Osteocyte (in vitro differentiated cells): ENCODE results near the gene INTS13. TPM values are rescaled to one million over a fixed set of nuclear protein-coding genes. Genes with fewer than 3 reads are reported as not detected.

Experiments used
- DNase-seq: peaks from one replicate; pipeline ENCODE4 v3.0.0; 2021; ENCODE audit warnings: mixed read lengths; ENCODE audit not compliant: unreplicated experiment; ENCODE audit errors: extremely low spot score
- H3K27ac Mint-ChIP-seq: one replicate; pipeline ENCODE4 v1.8.0; 2021; ENCODE audit warnings: mild to moderate bottlenecking, mixed read lengths; ENCODE audit not compliant: unreplicated experiment
- H3K27me3 Mint-ChIP-seq: one replicate; pipeline ENCODE4 v1.8.0; 2021; ENCODE audit warnings: mixed read lengths; ENCODE audit not compliant: unreplicated experiment
- H3K36me3 Mint-ChIP-seq: one replicate; pipeline ENCODE4 v1.8.0; 2021; ENCODE audit warnings: mixed read lengths; ENCODE audit not compliant: unreplicated experiment
- H3K4me1 Mint-ChIP-seq: one replicate; pipeline ENCODE4 v1.8.0; 2021; ENCODE audit warnings: mixed read lengths; ENCODE audit not compliant: unreplicated experiment
- H3K4me3 Mint-ChIP-seq: one replicate; pipeline ENCODE4 v1.8.0; 2021; ENCODE audit warnings: mild to moderate bottlenecking, moderate library complexity, mixed read lengths; ENCODE audit not compliant: unreplicated experiment
- H3K9me3 Mint-ChIP-seq: one replicate; pipeline ENCODE4 v1.8.0; 2021; ENCODE audit warnings: mixed read lengths; ENCODE audit not compliant: unreplicated experiment
- total RNA-seq: library from RNA; stranded (reverse); gene quantifications from 2 replicates; pipeline ENCODE4 v1.2.1, GENCODE V29; 2021
- TF ChIP-seq, protein P1 (sequence below): fragments of 200-600 bp; sonication (generic); IDR thresholded peaks from 2 replicates; pipeline ENCODE4 v1.5.0; 2021; ENCODE audit warnings: antibody characterized with exemption, mild to moderate bottlenecking, moderate library complexity

INTS13 gene
- total RNA-seq, 1 donor from 2014 or later = 27.6 TPM

DNA sequence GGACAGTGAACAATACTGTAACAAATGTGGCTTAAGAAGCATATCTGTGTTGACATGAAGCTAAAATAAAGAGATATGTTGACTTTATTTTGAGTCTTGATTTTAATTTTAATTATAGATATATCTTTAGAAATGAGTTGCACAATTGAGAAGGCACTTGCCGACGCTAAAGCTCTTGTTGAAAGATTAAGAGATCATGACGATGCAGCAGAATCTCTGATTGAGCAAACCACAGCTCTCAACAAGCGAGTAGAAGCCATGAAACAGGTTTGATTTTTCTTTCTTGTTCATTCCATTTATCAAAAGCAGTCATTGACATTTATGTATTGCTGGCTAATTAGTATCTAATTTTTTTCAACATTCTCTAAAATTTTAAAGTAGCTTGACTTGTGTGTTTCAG, 16.2 kb upstream of the INTS13 start:
- peaks cover 10% of the 10 kb centered on the region for H3K4me1 Mint-ChIP-seq
- H3K4me3 Mint-ChIP-seq = no peak overlapping the region
- H3K9me3 Mint-ChIP-seq = no peaks in the 10 kb centered on the region
- no peaks in the 10 kb centered on the region for H3K27me3 Mint-ChIP-seq
- TF ChIP-seq, protein P1, sequence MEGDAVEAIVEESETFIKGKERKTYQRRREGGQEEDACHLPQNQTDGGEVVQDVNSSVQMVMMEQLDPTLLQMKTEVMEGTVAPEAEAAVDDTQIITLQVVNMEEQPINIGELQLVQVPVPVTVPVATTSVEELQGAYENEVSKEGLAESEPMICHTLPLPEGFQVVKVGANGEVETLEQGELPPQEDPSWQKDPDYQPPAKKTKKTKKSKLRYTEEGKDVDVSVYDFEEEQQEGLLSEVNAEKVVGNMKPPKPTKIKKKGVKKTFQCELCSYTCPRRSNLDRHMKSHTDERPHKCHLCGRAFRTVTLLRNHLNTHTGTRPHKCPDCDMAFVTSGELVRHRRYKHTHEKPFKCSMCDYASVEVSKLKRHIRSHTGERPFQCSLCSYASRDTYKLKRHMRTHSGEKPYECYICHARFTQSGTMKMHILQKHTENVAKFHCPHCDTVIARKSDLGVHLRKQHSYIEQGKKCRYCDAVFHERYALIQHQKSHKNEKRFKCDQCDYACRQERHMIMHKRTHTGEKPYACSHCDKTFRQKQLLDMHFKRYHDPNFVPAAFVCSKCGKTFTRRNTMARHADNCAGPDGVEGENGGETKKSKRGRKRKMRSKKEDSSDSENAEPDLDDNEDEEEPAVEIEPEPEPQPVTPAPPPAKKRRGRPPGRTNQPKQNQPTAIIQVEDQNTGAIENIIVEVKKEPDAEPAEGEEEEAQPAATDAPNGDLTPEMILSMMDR = no peak
- no peak for DNase-seq
- no peak overlapping the region for H3K27ac Mint-ChIP-seq
- H3K36me3 Mint-ChIP-seq = peaks cover 23% of the 10 kb centered on the region

DNA sequence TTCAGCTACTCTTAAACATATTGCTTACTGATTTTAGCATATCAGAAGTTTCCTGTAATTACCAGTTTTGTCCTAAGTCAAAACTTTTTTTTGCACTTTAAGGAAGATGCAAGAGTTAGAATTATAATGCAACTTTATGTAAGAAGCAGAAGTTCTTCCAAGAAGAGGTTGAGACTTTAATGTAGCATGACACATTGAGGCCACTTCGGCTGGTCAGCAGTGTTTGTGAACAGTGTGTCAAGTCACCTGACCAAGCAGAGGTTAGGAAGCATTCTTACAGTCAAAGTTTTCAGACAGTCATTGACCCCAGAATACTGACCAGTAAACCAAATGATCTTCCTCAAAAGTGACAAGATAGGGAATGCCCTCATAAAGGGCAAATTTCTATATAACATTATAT, 15.7 kb upstream of the INTS13 start:
- H3K27ac Mint-ChIP-seq = no peak overlapping the region
- TF ChIP-seq, protein P1 = no peak

DNA sequence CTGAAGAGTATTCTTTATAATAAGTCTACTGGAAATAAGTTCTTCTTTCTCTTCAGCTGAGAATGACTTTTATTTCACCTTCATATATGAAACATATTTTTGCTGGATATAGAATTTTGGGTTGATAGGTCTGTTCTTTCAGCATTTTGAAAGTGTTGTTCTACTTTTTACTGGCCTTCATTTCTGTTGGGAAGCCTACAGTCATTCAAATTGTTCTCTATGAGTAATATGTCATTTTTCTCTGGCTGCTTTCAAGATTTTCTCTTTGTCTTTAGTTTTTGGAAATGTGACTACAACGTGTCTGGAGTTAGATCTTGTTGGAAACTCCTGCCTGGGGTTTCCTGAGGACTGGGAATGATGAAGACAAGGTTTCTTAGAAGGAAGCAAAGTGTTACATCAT, 10.5 kb upstream of the INTS13 start:
- Mint-ChIP-seq H3K27me3 (no peaks in the 10 kb centered on the region), H3K9me3 (peaks cover 11% of the 10 kb centered on the region), H3K36me3 (peaks cover 20% of the 10 kb centered on the region), H3K4me3 (no peak overlapping the region), H3K27ac (no peak overlapping the region), H3K4me1 (peaks cover 10% of the 10 kb centered on the region)
- DNase-seq = no peak
- TF ChIP-seq, protein P1 = no peak

More for the DNA sequence above, 15.7 kb upstream of the INTS13 start:
- Mint-ChIP-seq H3K4me3 (no peak overlapping the region), H3K36me3 (peaks cover 24% of the 10 kb centered on the region), H3K4me1 (peaks cover 10% of the 10 kb centered on the region), H3K27me3 (no peaks in the 10 kb centered on the region), H3K9me3 (peaks cover 2% of the 10 kb centered on the region)
- no peak for DNase-seq

DNA sequence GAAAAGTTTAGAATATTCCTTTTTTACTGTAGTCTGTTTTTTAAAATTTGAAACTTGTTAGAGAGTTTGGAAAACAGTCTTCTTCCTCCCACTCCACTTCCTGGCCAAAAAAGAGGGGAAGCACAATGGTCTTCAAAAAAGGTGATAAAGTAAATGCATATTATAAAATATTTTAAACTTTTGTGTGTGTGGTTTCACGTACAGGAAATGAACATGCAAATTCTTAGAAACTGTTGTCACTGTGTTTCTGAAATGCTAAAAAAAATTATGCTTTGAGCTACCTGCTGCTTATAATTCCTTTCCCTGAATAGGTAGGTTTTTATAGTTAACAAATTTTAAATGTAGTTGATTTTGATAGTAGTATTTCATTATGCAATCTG, 3.4 kb upstream of the INTS13 start:
- H3K9me3 Mint-ChIP-seq = no peaks in the 10 kb centered on the region
- TF ChIP-seq, protein P1 = no peak
- H3K27ac Mint-ChIP-seq = no peak overlapping the region
- H3K4me1 Mint-ChIP-seq = peaks cover 44% of the 10 kb centered on the region
- no peak for DNase-seq
- H3K4me3 Mint-ChIP-seq = no peak overlapping the region
- H3K36me3 Mint-ChIP-seq = peaks cover 14% of the 10 kb centered on the region
- no peaks in the 10 kb centered on the region for H3K27me3 Mint-ChIP-seq

DNA sequence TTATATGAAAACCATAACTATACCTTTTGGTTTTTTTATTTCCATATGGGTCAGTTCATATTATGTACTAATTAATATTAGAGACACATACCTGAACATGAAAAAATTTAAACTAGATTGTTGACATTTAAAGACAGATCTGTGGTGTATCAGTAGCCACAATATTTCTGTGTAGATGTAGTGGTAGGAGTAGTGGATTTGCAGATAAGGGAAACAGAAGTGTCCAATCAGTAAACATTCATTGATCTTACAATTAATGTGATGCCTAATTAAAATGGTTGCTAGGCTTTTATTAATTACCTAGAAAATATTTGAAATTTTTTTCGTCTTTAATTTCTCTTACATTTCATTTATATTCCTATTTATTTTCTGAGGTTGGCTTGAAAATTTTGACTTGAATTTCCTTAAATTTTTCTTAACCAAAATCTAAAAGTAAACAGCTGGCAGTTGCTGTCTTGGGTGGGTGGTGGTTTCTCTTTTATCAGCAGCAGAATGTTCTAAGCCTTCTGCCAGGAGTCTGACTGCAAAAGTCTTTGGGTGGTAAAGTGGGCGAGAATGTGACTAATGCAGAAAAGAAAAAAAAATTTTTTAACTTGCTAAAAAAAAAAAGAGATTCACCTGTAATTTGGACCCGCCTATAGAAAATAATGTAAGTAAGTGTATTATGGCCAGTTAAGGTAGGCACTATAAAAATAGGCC, 2.9 kb upstream of the INTS13 start:
- Mint-ChIP-seq H3K27me3 (no peaks in the 10 kb centered on the region), H3K9me3 (no peaks in the 10 kb centered on the region), H3K27ac (no peak overlapping the region), H3K4me3 (no peak overlapping the region), H3K36me3 (peaks cover 10% of the 10 kb centered on the region), H3K4me1 (peaks cover 50% of the 10 kb centered on the region)
- TF ChIP-seq, protein P1 = no peak
- no peak for DNase-seq
